HepG2 (cell line): Measurements from ENCODE around the gene CD7. TPM values are rescaled to one million over a fixed set of nuclear protein-coding genes. Genes with fewer than 3 reads are reported as not detected.

ENCODE experiments used
- CREM ChIP-seq, 2 experiments: sonication (generic) in 1 of 2; formaldehyde crosslinking in 1 of 2; IDR thresholded peaks; 2 replicates each; pipeline versions ENCODE4 v1.4.0 to v1.6.1; 2016 to 2020; ENCODE audit warnings: antibody characterized with exemption in 1 of 2, mild to moderate bottlenecking in 1 of 2, missing genetic modification reagents in 1 of 2
- ESRRA ChIP-seq: sonication (generic); formaldehyde crosslinking; IDR thresholded peaks from 2 replicates; pipeline ENCODE4 v1.5.1; 2020; ENCODE audit warnings: mild to moderate bottlenecking, low read depth, missing genetic modification reagents
- MAF1 ChIP-seq: sonication (generic); formaldehyde crosslinking; IDR thresholded peaks from 2 replicates; pipeline ENCODE4 v1.5.0; 2020; ENCODE audit warnings: missing genetic modification reagents, borderline replicate concordance
- NRL ChIP-seq: sonication (generic); formaldehyde crosslinking; IDR thresholded peaks from 2 replicates; pipeline ENCODE4 v1.5.0; 2020; ENCODE audit warnings: missing genetic modification reagents, mild to moderate bottlenecking, moderate library complexity, borderline replicate concordance
- POLR2A ChIP-seq, 2 experiments: IDR thresholded peaks; 2 replicates each; pipeline ENCODE4 v1.6.1; 2011; ENCODE audit warnings: low read depth in 2 of 2, low read length in 2 of 2, mild to moderate bottlenecking in 1 of 2, moderate library complexity in 1 of 2; ENCODE audit not compliant: insufficient read depth in 1 of 2
- RAD21 ChIP-seq: fragments of 450-650 bp; formaldehyde crosslinking; IDR thresholded peaks from 2 replicates; pipeline ENCODE4 v1.5.0; 2020; ENCODE audit warnings: mild to moderate bottlenecking
- RBFOX2 ChIP-seq: fragments of 200-400 bp; formaldehyde crosslinking; IDR thresholded peaks from 2 replicates; pipeline ENCODE4 v1.6.1; 2017; ENCODE audit warnings: low read depth, mild to moderate bottlenecking, low read length
- TSC22D2 ChIP-seq: sonication (generic); formaldehyde crosslinking; IDR thresholded peaks from 2 replicates; pipeline ENCODE4 v1.5.1; 2020; ENCODE audit warnings: missing genetic modification reagents, mild to moderate bottlenecking, borderline replicate concordance
- WIZ ChIP-seq: sonication (generic); formaldehyde crosslinking; IDR thresholded peaks from 2 replicates; pipeline ENCODE4 v1.5.1; 2020; ENCODE audit warnings: mild to moderate bottlenecking, missing genetic modification reagents
- ZKSCAN5 ChIP-seq: sonication (generic); formaldehyde crosslinking; IDR thresholded peaks from 2 replicates; pipeline ENCODE4 v1.5.1; 2020; ENCODE audit warnings: mild to moderate bottlenecking, missing genetic modification reagents
- ZNF343 ChIP-seq: sonication (generic); formaldehyde crosslinking; IDR thresholded peaks from 2 replicates; pipeline ENCODE4 v1.4.0; 2020; ENCODE audit warnings: mild to moderate bottlenecking, missing genetic modification reagents
- ZNF792 ChIP-seq: IDR thresholded peaks from 2 replicates; pipeline ENCODE4 v1.6.1; 2016
- ZNF841 ChIP-seq: sonication (generic); formaldehyde crosslinking; IDR thresholded peaks from 2 replicates; pipeline ENCODE4 v1.8.1; 2023; ENCODE audit warnings: missing genetic modification reagents, borderline replicate concordance
- ZNF879 ChIP-seq: sonication (generic); formaldehyde crosslinking; IDR thresholded peaks from 2 replicates; pipeline ENCODE4 v1.8.1; 2023; ENCODE audit warnings: missing genetic modification reagents
- ZXDC ChIP-seq: sonication (generic); formaldehyde crosslinking; IDR thresholded peaks from 2 replicates; pipeline ENCODE4 v1.5.0; 2020; ENCODE audit warnings: mild to moderate bottlenecking, missing genetic modification reagents
- polyA plus RNA-seq, 8 experiments: library from polyadenylated mRNA; depleted of rRNA in 3 of 8; stranded (reverse) in 7 of 8; unstranded in 1 of 8; fragments of >200 nt; fragmentation: Illumina TruSeq in 4 of 8; extraction: Trizol in 4 of 8; gene quantifications; 2 replicates each; pipeline versions ENCODE4 v1.2.1 to v1.2.3, GENCODE V29; 2011 to 2016; ENCODE audit warnings: low read depth in 4 of 8, missing spikeins in 1 of 8, mixed read lengths in 1 of 8; ENCODE audit not compliant: insufficient read depth in 1 of 8
- total RNA-seq, 5 experiments: library from RNA; depleted of rRNA; stranded (reverse); fragments of >200 nt; fragmentation: Illumina TruSeq; extraction: Trizol; gene quantifications; 2 replicates each; pipeline ENCODE4 v1.2.3, GENCODE V29; 2016; ENCODE audit warnings: low read depth in 1 of 5
- TF ChIP-seq, protein P1 (sequence below): sonication (generic); formaldehyde crosslinking; IDR thresholded peaks from 2 replicates; pipeline ENCODE4 v1.4.0; 2020; ENCODE audit warnings: mild to moderate bottlenecking, missing genetic modification reagents
- TF ChIP-seq, protein P2 (sequence below): sonication (generic); formaldehyde crosslinking; IDR thresholded peaks from 2 replicates; pipeline ENCODE4 v1.5.0; 2020; ENCODE audit warnings: mild to moderate bottlenecking, missing genetic modification reagents

Gene CD7
- total and polyA plus RNA-seq, 2 of the 13 experiments (the other 11 are each of a cell fraction or from before 2014, with no cell fraction given): 67.6 to 76.4 TPM

GRCh38 chr17:82332669-82333278, 15.4 kb upstream of the CD7 start (continued):
- TF ChIP-seq, protein P1, sequence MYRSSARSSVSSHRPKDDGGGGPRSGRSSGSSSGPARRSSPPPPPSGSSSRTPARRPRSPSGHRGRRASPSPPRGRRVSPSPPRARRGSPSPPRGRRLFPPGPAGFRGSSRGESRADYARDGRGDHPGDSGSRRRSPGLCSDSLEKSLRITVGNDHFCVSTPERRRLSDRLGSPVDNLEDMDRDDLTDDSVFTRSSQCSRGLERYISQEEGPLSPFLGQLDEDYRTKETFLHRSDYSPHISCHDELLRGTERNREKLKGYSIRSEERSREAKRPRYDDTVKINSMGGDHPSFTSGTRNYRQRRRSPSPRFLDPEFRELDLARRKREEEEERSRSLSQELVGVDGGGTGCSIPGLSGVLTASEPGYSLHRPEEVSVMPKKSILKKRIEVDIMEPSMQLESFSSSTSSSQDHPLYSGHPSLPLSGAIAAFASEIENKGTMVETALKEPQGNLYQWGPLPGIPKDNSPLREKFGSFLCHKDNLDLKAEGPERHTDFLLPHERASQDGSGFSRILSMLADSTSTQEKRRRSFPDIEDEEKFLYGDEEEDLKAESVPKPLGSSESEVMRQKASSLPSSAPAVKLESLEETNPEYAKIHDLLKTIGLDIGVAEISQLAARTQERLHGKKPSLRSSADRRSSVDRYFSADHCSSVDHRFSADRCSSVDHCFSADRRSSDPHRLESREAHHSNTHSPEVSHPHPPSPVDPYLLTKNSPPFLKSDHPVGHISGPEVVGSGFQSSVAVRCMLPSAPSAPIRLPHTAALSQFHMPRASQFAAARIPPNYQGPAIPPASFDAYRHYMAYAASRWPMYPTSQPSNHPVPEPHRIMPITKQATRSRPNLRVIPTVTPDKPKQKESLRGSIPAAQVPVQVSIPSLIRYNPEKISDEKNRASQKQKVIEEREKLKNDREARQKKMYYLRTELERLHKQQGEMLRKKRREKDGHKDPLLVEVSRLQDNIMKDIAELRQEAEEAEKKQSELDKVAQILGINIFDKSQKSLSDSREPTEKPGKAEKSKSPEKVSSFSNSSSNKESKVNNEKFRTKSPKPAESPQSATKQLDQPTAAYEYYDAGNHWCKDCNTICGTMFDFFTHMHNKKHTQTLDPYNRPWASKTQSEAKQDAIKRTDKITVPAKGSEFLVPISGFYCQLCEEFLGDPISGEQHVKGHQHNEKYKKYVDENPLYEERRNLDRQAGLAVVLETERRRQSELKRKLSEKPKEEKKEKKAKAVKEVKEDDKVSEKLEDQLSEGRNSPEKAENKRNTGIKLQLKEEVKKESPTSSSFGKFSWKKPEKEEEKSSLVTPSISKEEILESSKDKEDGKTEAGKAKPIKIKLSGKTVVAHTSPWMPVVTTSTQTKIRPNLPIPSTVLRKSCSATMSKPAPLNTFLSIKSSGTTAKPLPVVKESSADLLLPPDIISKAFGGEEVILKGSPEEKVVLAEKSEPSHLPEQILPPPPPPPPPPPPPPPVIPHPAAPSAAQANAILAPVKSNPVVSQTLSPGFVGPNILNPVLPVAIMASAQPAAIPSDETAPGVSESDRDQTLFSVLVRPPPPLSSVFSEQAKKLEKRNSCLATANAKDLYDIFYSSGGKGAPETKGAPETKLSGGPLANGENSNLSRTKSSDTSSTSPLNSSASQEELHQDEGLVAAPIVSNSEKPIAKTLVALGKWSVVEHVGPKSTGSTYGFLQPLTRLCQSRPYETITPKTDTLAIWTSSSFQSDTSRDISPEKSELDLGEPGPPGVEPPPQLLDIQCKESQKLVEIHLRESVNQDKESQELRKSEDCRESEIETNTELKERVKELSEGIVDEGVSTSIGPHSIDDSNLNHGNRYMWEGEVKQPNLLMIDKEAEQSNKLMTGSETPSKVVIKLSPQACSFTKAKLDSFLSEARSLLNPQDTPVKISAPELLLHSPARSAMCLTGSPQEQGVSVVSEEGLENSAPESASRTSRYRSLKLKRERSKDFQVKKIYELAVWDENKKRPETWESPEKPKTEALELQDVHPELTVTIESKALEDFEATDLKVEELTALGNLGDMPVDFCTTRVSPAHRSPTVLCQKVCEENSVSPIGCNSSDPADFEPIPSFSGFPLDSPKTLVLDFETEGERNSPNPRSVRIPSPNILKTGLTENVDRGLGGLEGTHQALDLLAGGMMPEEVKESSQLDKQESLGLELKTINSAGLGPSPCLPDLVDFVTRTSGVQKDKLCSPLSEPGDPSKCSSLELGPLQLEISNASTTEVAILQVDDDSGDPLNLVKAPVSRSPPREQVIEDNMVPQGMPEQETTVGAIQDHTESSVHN: no peak
- no peak for TF ChIP-seq POLR2A (IDR thresholded peaks at IDR 0.05; ENCODE audit: insufficient read depth in 1 of 2, low read depth in 2 of 2, low read length in 2 of 2)
- TF ChIP-seq CREM (IDR thresholded peaks at IDR 0.05): no peak
- TF ChIP-seq CREM (CRISPR knock-in tag; IDR thresholded peaks at IDR 0.05): no peak
- TF ChIP-seq ZNF343 (CRISPR knock-in tag): no peak
- no peak for TF ChIP-seq ZXDC (CRISPR knock-in tag)
- no peak for TF ChIP-seq WIZ (CRISPR knock-in tag)
- no peak for TF ChIP-seq ZNF879
- 0 out of 2 replicates have a peak, but pooled peaks have one; percentile 54 for TF ChIP-seq NRL (CRISPR knock-in tag)
- no peak for TF ChIP-seq ZKSCAN5 (CRISPR knock-in tag)
- TF ChIP-seq ZNF841: no peak
- TF ChIP-seq RBFOX2: peak; percentile 34; the same call in 1 of the 2 replicates
- no peak for TF ChIP-seq ZNF792 (CRISPR knock-in tag)
- TF ChIP-seq ESRRA (CRISPR knock-in tag): no peak
- 0 out of 2 replicates have a peak, but pooled peaks have one; percentile 18 for TF ChIP-seq TSC22D2 (CRISPR knock-in tag)
- TF ChIP-seq, protein P2, sequence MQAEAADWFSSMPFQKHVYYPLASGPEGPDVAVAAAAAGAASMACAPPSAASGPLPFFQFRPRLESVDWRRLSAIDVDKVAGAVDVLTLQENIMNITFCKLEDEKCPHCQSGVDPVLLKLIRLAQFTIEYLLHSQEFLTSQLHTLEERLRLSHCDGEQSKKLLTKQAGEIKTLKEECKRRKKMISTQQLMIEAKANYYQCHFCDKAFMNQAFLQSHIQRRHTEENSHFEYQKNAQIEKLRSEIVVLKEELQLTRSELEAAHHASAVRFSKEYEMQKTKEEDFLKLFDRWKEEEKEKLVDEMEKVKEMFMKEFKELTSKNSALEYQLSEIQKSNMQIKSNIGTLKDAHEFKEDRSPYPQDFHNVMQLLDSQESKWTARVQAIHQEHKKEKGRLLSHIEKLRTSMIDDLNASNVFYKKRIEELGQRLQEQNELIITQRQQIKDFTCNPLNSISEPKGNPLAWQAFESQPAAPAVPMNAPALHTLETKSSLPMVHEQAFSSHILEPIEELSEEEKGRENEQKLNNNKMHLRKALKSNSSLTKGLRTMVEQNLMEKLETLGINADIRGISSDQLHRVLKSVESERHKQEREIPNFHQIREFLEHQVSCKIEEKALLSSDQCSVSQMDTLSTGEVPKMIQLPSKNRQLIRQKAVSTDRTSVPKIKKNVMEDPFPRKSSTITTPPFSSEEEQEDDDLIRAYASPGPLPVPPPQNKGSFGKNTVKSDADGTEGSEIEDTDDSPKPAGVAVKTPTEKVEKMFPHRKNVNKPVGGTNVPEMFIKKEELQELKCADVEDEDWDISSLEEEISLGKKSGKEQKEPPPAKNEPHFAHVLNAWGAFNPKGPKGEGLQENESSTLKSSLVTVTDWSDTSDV (CRISPR knock-in tag): no peak
- no peak for TF ChIP-seq MAF1 (CRISPR knock-in tag)
- TF ChIP-seq RAD21 (CRISPR knock-in tag): peak; percentile 42; the same call in 1 of the 2 replicates
